ENCODE data around the gene CGB5.

DNA sequence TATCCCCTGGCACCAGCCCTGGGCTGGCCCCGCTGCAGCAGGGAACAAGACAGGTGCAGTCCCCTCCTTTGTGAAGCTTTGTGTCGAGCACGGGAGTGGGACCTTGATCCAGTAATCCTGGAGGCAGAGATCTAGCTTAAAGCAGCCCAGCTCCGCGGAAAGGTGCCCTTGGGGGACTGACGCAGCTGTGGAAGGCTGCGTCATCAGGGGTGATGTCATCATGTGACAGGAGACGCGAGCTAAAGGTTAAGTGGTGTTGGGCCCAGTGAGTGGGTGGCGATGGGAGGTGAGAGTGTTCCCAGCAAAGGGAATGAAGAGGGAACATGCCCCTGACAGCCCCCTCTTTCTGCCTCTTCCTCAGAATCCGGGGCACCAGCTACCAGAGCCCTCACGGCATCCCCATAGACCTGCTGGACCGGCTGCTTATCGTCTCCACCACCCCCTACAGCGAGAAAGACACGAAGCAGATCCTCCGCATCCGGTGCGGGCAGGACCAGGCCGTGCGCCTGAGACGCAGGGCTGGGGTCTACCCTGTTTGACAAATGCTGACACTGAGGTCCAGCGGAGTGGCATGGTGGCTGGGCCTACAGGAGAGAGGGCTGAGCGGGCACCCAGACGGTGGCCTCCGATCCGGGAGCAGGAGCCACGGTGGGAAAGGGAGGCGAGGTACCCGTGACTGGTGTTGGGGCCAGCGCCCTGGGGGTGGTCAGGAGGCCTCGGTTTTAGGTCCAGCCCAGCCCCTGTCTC is 29.4 kb upstream of the CGB5 start:
- TF ChIP-seq, protein P1, sequence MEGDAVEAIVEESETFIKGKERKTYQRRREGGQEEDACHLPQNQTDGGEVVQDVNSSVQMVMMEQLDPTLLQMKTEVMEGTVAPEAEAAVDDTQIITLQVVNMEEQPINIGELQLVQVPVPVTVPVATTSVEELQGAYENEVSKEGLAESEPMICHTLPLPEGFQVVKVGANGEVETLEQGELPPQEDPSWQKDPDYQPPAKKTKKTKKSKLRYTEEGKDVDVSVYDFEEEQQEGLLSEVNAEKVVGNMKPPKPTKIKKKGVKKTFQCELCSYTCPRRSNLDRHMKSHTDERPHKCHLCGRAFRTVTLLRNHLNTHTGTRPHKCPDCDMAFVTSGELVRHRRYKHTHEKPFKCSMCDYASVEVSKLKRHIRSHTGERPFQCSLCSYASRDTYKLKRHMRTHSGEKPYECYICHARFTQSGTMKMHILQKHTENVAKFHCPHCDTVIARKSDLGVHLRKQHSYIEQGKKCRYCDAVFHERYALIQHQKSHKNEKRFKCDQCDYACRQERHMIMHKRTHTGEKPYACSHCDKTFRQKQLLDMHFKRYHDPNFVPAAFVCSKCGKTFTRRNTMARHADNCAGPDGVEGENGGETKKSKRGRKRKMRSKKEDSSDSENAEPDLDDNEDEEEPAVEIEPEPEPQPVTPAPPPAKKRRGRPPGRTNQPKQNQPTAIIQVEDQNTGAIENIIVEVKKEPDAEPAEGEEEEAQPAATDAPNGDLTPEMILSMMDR (IDR thresholded peaks at IDR 0.05): no peak
- no peak for TF ChIP-seq POLR2A (IDR thresholded peaks at IDR 0.05)
- TF ChIP-seq POLR2AphosphoS5 (IDR thresholded peaks at IDR 0.05; ENCODE audit: insufficient read depth in 1 of 2, low read depth in 1 of 2): no peak

All from vagina (tissue), 2 donors.